ENCODE results near the gene HTR3A.

The HTR3A gene

GRCh38 chr11:114017723-114018122, 42.8 kb downstream of the HTR3A start:
- Histone ChIP-seq H3K36me3 (ENCODE audit: insufficient read depth) (no peaks in the 10 kb centered on the region), H3K27me3 (ENCODE audit: insufficient read depth, low read depth) (no peaks in the 10 kb centered on the region), H3K27ac (no peak overlapping the region), H3K4me1 (ENCODE audit: low read depth, poor library complexity, severe bottlenecking) (no peaks in the 10 kb centered on the region), H3K79me2 (ENCODE audit: insufficient read depth, low read depth) (no peaks in the 10 kb centered on the region), H4K20me1 (ENCODE audit: insufficient read depth) (no peaks in the 10 kb centered on the region), H3K4me2 (no peak overlapping the region), H3K9ac (no peak overlapping the region), H3K4me3 (IDR thresholded peaks at IDR 0.05; ENCODE audit: insufficient read depth, low read depth, low read length) (no peak overlapping the region), H2AFZ (ENCODE audit: low read depth) (no peak overlapping the region)
- TF ChIP-seq, protein P1, sequence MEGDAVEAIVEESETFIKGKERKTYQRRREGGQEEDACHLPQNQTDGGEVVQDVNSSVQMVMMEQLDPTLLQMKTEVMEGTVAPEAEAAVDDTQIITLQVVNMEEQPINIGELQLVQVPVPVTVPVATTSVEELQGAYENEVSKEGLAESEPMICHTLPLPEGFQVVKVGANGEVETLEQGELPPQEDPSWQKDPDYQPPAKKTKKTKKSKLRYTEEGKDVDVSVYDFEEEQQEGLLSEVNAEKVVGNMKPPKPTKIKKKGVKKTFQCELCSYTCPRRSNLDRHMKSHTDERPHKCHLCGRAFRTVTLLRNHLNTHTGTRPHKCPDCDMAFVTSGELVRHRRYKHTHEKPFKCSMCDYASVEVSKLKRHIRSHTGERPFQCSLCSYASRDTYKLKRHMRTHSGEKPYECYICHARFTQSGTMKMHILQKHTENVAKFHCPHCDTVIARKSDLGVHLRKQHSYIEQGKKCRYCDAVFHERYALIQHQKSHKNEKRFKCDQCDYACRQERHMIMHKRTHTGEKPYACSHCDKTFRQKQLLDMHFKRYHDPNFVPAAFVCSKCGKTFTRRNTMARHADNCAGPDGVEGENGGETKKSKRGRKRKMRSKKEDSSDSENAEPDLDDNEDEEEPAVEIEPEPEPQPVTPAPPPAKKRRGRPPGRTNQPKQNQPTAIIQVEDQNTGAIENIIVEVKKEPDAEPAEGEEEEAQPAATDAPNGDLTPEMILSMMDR (conservative IDR thresholded peaks at IDR 0.05; ENCODE audit: low read depth, low read length): no peak

DNA sequence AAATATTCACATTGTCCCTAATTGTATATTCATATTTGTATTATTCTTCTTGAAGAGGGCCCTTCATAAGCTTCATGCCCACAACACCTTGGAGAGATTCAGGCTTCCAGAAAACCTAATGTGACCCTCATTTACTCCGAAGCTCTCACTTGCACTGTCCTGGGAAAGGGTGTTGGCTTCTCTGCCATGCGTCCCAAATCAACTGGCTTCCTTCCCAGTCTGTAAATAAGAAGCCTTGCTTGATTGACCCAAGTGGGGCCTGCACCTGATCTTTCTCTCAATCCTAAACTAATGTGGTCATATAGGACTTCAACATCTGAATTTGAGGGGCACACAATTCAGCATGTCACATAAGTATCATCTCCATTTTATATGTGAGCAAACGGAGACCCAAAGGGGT, 44.1 kb downstream of the HTR3A start:
- Histone ChIP-seq H4K20me1 (ENCODE audit: insufficient read depth) (no peaks in the 10 kb centered on the region), H3K36me3 (ENCODE audit: insufficient read depth) (no peaks in the 10 kb centered on the region)

GRCh38 chr11:114019574-114019973, 44.7 kb downstream of the HTR3A start:
- TF ChIP-seq, protein P1 (conservative IDR thresholded peaks at IDR 0.05; ENCODE audit: low read depth, low read length): no peak
- Histone ChIP-seq H3K36me3 (ENCODE audit: insufficient read depth) (no peaks in the 10 kb centered on the region), H3K27me3 (ENCODE audit: insufficient read depth, low read depth) (no peaks in the 10 kb centered on the region), H3K79me2 (ENCODE audit: insufficient read depth, low read depth) (no peaks in the 10 kb centered on the region), H3K4me1 (ENCODE audit: low read depth, poor library complexity, severe bottlenecking) (no peaks in the 10 kb centered on the region), H3K9ac (no peak overlapping the region), H3K4me3 (IDR thresholded peaks at IDR 0.05; ENCODE audit: insufficient read depth, low read depth, low read length) (no peak overlapping the region), H2AFZ (ENCODE audit: low read depth) (no peak overlapping the region), H4K20me1 (ENCODE audit: insufficient read depth) (no peaks in the 10 kb centered on the region), H3K4me2 (no peak overlapping the region), H3K27ac (no peak overlapping the region)

More for the DNA sequence above, 44.1 kb downstream of the HTR3A start:
- no peaks in the 10 kb centered on the region for H3K79me2 ChIP-seq (ENCODE audit: insufficient read depth, low read depth)
- H3K9ac ChIP-seq: no peak overlapping the region
- no peak overlapping the region for H3K27ac ChIP-seq
- no peaks in the 10 kb centered on the region for H3K4me1 ChIP-seq (ENCODE audit: low read depth, poor library complexity, severe bottlenecking)
- H3K4me3 ChIP-seq (IDR thresholded peaks at IDR 0.05; ENCODE audit: insufficient read depth, low read depth, low read length): no peak overlapping the region
- no peaks in the 10 kb centered on the region for H3K27me3 ChIP-seq (ENCODE audit: insufficient read depth, low read depth)
- TF ChIP-seq, protein P1 (conservative IDR thresholded peaks at IDR 0.05; ENCODE audit: low read depth, low read length): no peak
- no peak overlapping the region for H2AFZ ChIP-seq (ENCODE audit: low read depth)
- no peak overlapping the region for H3K4me2 ChIP-seq

DNA sequence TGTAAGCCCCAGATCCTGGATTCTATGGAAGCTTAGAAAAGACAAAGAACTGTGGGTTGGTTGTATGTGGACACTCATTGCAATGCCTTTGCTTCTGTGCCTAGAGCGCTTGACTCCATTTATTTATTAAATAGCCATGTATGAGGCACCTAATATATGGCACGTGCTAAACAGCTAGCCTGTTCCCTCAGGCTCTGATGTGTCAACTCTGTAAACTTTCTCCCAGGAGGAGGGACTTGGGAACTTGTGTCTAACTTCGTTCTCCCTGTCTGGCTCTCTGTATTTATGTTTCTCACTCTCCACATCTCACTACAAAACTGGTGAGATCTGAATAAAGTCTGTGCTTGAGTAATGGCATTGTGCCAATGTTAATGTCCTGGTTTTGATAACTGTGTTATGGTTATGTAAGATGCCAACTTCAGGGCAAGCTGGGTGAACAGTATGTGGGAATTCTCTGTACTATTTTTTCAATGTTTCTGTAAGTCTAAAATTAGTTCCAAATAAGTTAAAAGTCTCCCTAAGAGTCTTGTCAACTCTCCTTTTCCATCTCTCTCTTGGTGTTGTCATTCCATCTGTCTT, 50.5 kb downstream of the HTR3A start:
- Histone ChIP-seq H3K36me3 (ENCODE audit: insufficient read depth) (no peaks in the 10 kb centered on the region), H3K79me2 (ENCODE audit: insufficient read depth, low read depth) (no peaks in the 10 kb centered on the region), H3K9ac (no peak overlapping the region), H2AFZ (ENCODE audit: low read depth) (no peak overlapping the region), H3K4me3 (IDR thresholded peaks at IDR 0.05; ENCODE audit: insufficient read depth, low read depth, low read length) (no peak overlapping the region), H3K27ac (no peak overlapping the region), H3K4me2 (no peak overlapping the region), H4K20me1 (ENCODE audit: insufficient read depth) (no peaks in the 10 kb centered on the region), H3K27me3 (ENCODE audit: insufficient read depth, low read depth) (no peaks in the 10 kb centered on the region), H3K4me1 (ENCODE audit: low read depth, poor library complexity, severe bottlenecking) (no peaks in the 10 kb centered on the region)
- TF ChIP-seq, protein P1 (conservative IDR thresholded peaks at IDR 0.05; ENCODE audit: low read depth, low read length): no peak

All from KMS-11 (cell line).